Endothelial cell (in vitro differentiated cells): ENCODE results near the gene MMP11. TPM values are rescaled to one million over a fixed set of nuclear protein-coding genes. Genes with fewer than 3 reads are reported as not detected.
A peak's percentile ranks its signal among the peaks of the same experiment; 100 is the strongest.

Source experiments
- DNase-seq: peaks from one replicate; pipeline ENCODE4 v3.0.0; 2021; ENCODE audit warnings: low spot score
- H3K27ac Mint-ChIP-seq: one replicate; pipeline ENCODE4 v1.8.0; 2021; ENCODE audit warnings: mixed read lengths, inconsistent platforms; ENCODE audit not compliant: unreplicated experiment
- H3K27me3 Mint-ChIP-seq: one replicate; pipeline ENCODE4 v1.8.0; 2021; ENCODE audit warnings: mild to moderate bottlenecking, moderate library complexity, mixed read lengths, inconsistent platforms; ENCODE audit not compliant: unreplicated experiment
- H3K36me3 Mint-ChIP-seq: one replicate; pipeline ENCODE4 v1.8.0; 2021; ENCODE audit warnings: mild to moderate bottlenecking, low read depth, mixed read lengths, inconsistent platforms; ENCODE audit not compliant: unreplicated experiment
- H3K4me1 Mint-ChIP-seq: one replicate; pipeline ENCODE4 v1.8.0; 2021; ENCODE audit warnings: mild to moderate bottlenecking, mixed read lengths, inconsistent platforms; ENCODE audit not compliant: unreplicated experiment
- H3K4me3 Mint-ChIP-seq: one replicate; pipeline ENCODE4 v1.8.0; 2021; ENCODE audit warnings: mild to moderate bottlenecking, mixed read lengths, inconsistent platforms; ENCODE audit not compliant: unreplicated experiment
- H3K9me3 Mint-ChIP-seq: one replicate; pipeline ENCODE4 v1.8.0; 2021; ENCODE audit warnings: mixed read lengths, inconsistent platforms; ENCODE audit not compliant: unreplicated experiment
- CTCF ChIP-seq: fragments of 200-600 bp; sonication (generic); IDR thresholded peaks from one replicate; pipeline ENCODE4 v1.5.0; 2021; ENCODE audit warnings: antibody characterized with exemption; ENCODE audit not compliant: unreplicated experiment
- total RNA-seq: library from RNA; stranded (reverse); fragmentation: NEBNext Ultra II Directional; extraction: Animal tissue kit (Norgen Biotek cat#: 25700); gene quantifications from one replicate; pipeline ENCODE4 v1.2.1, GENCODE V29; 2021; ENCODE audit not compliant: unreplicated experiment

The MMP11 gene
- total RNA-seq, 1 donor from 2014 or later = 3.4 TPM

GRCh38 chr22:23823331-23823791, 50.7 kb downstream of the MMP11 start:
- no peak overlapping the region for H3K4me3 Mint-ChIP-seq
- no peak for DNase-seq
- peaks cover 4% of the 10 kb centered on the region for H3K4me1 Mint-ChIP-seq
- no peak for TF ChIP-seq CTCF
- H3K36me3 Mint-ChIP-seq = peaks cover 39% of the 10 kb centered on the region
- no peak overlapping the region for H3K27ac Mint-ChIP-seq
- H3K9me3 Mint-ChIP-seq = no peaks in the 10 kb centered on the region
- H3K27me3 Mint-ChIP-seq = peaks cover 3% of the 10 kb centered on the region

GRCh38 chr22:23824476-23825245, 52.0 kb downstream of the MMP11 start:
- DNase-seq = no peak
- Mint-ChIP-seq H3K27ac (no peak overlapping the region), H3K36me3 (peaks cover 48% of the 10 kb centered on the region), H3K4me1 (peaks cover 4% of the 10 kb centered on the region), H3K9me3 (no peaks in the 10 kb centered on the region), H3K27me3 (peaks cover 8% of the 10 kb centered on the region), H3K4me3 (no peak overlapping the region)
- TF ChIP-seq CTCF = no peak

GRCh38 chr22:23825246-23825905, 52.7 kb downstream of the MMP11 start:
- Mint-ChIP-seq H3K27me3 (peaks cover 10% of the 10 kb centered on the region), H3K36me3 (peaks cover 49% of the 10 kb centered on the region), H3K4me3 (peak overlapping the region; percentile 39), H3K27ac (peak overlapping the region; percentile 75), H3K9me3 (no peaks in the 10 kb centered on the region), H3K4me1 (peaks cover 4% of the 10 kb centered on the region)
- no peak for TF ChIP-seq CTCF
- DNase-seq = no peak

- Mint-ChIP-seq H3K36me3 (peaks cover 53% of the 10 kb centered on the region), H3K4me1 (no peaks in the 10 kb centered on the region), H3K27ac (no peak overlapping the region), H3K9me3 (no peaks in the 10 kb centered on the region), H3K4me3 (no peak overlapping the region), H3K27me3 (peaks cover 10% of the 10 kb centered on the region)
- DNase-seq = no peak
- no peak for TF ChIP-seq CTCF
These were observed 54.1 kb downstream of the MMP11 start for GRCh38 chr22:23826510-23827350.
